ENCODE results near the gene HAP1. TPM values are rescaled to one million over a fixed set of nuclear protein-coding genes. Genes with fewer than 3 reads are reported as not detected.

The HAP1 gene
- total and polyA plus RNA-seq, 4 donors = under 0.01 to 0.05 (median 0.03) TPM

- DNase-seq (ENCODE audit: low spot score) = no peak
- Histone ChIP-seq H3K36me3 (ENCODE audit: control insufficient read depth in 4 of 4, insufficient read depth in 3 of 4, low read depth in 1 of 4, low read length in 3 of 4) (no peaks in the 10 kb centered on the region), H3K4me3 (ENCODE audit: low read depth in 1 of 3, low read length in 3 of 3) (no peak overlapping the region), H3K4me1 (ENCODE audit: control insufficient read depth in 4 of 4, insufficient read depth in 4 of 4, low read length in 3 of 4) (no peaks in the 10 kb centered on the region), H3K27ac (ENCODE audit: low read depth in 1 of 2, low read length in 2 of 2) (no peak overlapping the region), H3K27me3 (ENCODE audit: control insufficient read depth in 4 of 4, insufficient read depth in 4 of 4, low read length in 3 of 4) (no peaks in the 10 kb centered on the region), H3K9me3 (ENCODE audit: control insufficient read depth in 4 of 4, low read length in 3 of 4) (no peaks in the 10 kb centered on the region), H3K9ac (ENCODE audit: low read depth in 1 of 2, low read length in 2 of 2) (no peak overlapping the region)
- TF ChIP-seq MAX (IDR thresholded peaks at IDR 0.05) = no peak
- TF ChIP-seq JUND (IDR thresholded peaks at IDR 0.05) = no peak
- TF ChIP-seq FOXA2 (IDR thresholded peaks at IDR 0.05) = no peak
- no peak for TF ChIP-seq REST (IDR thresholded peaks at IDR 0.05)
- TF ChIP-seq CTCF (IDR thresholded peaks at IDR 0.05; ENCODE audit: low read depth, low read length, missing input control) = no peak
- TF ChIP-seq ZBTB33 (IDR thresholded peaks at IDR 0.05) = no peak
- TF ChIP-seq EGR1 (IDR thresholded peaks at IDR 0.05; ENCODE audit: low read depth in 2 of 2) = no peak
- TF ChIP-seq TAF1 (conservative IDR thresholded peaks at IDR 0.05) = no peak
- TF ChIP-seq YY1 (IDR thresholded peaks at IDR 0.05) = no peak
- TF ChIP-seq FOXA1 (IDR thresholded peaks at IDR 0.05) = no peak
- 83% methylated on average over 12 of the region's 12 CpGs for WGBS
Measured at GRCh38 chr17:41728056-41728455, 6.4 kb downstream of the HAP1 start.

- H3K9me3 ChIP-seq (ENCODE audit: control insufficient read depth in 4 of 4, low read length in 3 of 4) = no peaks in the 10 kb centered on the region
- no peak overlapping the region for H3K9ac ChIP-seq (ENCODE audit: low read depth in 1 of 2, low read length in 2 of 2)
- no peaks in the 10 kb centered on the region for H3K27me3 ChIP-seq (ENCODE audit: control insufficient read depth in 4 of 4, insufficient read depth in 4 of 4, low read length in 3 of 4)
- H3K27ac ChIP-seq (ENCODE audit: low read depth in 1 of 2, low read length in 2 of 2) = no peak overlapping the region
- no peak overlapping the region for H3K4me3 ChIP-seq (ENCODE audit: low read depth in 1 of 3, low read length in 3 of 3)
- no peaks in the 10 kb centered on the region for H3K4me1 ChIP-seq (ENCODE audit: control insufficient read depth in 4 of 4, insufficient read depth in 4 of 4, low read length in 3 of 4)
- DNase-seq (ENCODE audit: low spot score) = no peak
- H3K36me3 ChIP-seq (ENCODE audit: control insufficient read depth in 4 of 4, insufficient read depth in 3 of 4, low read depth in 1 of 4, low read length in 3 of 4) = no peaks in the 10 kb centered on the region
- 92% methylated on average over 5 of the region's 5 CpGs for WGBS
- TF ChIP-seq REST (IDR thresholded peaks at IDR 0.05) (no peak), FOXA1 (IDR thresholded peaks at IDR 0.05) (no peak), SP1 (IDR thresholded peaks at IDR 0.05) (no peak), CTCF (IDR thresholded peaks at IDR 0.05; ENCODE audit: low read depth, low read length, missing input control) (no peak), MAX (IDR thresholded peaks at IDR 0.05) (no peak), EGR1 (IDR thresholded peaks at IDR 0.05; ENCODE audit: low read depth in 2 of 2) (no peak), JUND (IDR thresholded peaks at IDR 0.05) (no peak)
Measured at GRCh38 chr17:41725134-41725533, 9.3 kb downstream of the HAP1 start.

Measured in liver (tissue), 9 donors.